Inferior parietal cortex (tissue), 1 donor: Measurements from ENCODE around the gene DUSP8.
"Not testable (repeated sequence)": the region's sequence is repeated elsewhere in the genome, so short reads cannot be mapped to it uniquely, and the experiment has no call there.

ENCODE experiments used
- DNase-seq: peaks from one replicate; pipeline ENCODE4 v3.0.0-alpha.2; 2016; ENCODE audit errors: extremely low spot score

The DUSP8 gene

DNA sequence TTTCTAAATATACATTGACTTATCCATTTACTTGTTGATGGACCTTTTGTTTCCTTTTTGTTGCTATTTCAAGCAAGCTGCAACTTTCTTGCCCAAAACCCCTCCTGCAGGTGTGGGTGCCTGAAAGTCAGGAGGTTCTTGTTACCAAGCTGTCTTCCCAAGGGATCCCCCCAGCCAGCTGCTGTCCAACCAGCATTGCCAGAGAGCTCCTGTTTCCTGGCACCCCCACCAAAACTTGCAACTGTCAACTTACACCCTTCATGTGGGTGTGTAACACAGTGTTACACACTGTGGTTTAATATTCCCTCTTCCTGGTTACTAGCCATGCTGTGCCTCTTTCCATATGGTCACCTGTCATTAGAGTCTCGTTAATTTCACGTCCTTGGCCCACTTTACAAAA is 14.6 kb upstream of the DUSP8 start:
- no peak for DNase-seq

DNA sequence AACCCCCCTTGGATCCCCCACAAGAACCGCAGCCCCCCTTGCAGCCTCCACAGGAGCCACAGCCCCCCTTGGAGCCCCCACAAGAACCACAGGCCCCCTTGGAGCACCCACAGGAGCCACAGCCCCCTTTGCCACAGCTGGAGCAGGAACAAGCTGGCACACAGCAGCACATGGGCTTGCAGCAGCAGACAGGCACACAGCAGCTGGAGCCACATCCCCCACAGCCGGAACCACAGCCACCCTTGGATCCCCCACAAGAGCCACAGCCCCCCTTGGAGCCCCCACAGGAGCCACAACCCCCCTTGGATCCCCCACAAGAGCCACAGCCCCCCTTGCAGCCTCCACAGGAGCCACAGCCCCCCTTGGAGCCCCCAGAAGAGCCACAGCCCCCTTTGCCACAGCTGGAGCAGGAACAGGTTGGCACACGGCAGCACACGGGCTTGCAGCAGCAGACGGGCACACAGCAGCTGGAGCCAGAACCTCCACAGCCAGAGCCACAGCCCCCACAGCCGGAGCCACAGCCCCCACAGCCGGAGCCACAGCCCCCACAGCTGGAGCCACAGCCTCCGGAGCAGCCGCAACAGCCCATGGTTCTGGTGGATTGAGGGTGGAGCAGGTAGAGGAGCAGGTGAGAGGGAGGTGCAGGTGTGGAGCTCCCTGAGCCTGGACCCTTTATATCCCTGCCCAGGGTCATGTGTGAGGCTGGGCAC is 12.7 kb upstream of the DUSP8 start, which contains the start of gene KRTAP5-1:
Gene KRTAP5-1, minus strand, starts transcription at position 623 of the 710 bp plus-strand sequence. Its CDS starts 34 bp downstream, at position 589.
- not testable (repeated sequence) for DNase-seq

DNA sequence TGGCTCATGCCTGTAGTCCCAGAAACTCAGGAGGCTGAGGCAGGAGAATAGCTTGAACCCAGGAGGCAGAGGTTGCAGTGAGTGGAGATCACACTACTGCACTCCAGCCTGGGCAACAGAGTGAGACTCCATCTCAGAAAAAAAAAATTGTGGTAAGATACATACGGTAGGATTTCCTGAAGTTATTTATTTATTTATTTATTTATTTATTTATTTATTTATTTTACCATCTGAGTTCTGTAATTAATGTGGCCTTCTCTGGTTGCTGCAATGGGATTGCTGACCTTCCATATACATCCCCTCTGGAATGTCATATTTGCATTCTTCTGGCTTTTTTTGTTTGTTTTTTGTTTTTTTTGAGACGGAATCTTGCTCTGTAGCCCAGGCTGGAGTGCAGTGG is 10.8 kb upstream of the DUSP8 start:
- not testable (repeated sequence) for DNase-seq

DNA sequence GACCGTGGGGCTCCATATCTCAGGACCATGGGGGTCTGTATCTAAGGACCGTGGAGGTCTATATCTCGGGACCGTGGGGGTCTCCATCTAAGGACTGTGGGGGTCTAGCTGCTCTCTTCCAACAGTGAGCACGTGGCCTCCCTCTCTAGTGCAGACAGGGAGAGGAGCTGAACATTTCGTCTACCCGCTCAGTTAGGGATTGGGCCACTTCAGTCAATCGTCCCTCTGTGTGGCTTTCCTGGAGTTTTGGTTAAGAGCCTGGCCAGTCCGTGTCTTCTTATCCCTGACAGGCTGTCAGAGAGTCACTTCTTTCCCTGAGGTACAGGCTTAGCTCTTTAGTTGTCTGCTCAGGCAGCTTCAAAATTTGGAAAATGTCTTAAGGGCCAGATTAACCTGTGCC is 9.9 kb upstream of the DUSP8 start:
- no peak for DNase-seq

DNA sequence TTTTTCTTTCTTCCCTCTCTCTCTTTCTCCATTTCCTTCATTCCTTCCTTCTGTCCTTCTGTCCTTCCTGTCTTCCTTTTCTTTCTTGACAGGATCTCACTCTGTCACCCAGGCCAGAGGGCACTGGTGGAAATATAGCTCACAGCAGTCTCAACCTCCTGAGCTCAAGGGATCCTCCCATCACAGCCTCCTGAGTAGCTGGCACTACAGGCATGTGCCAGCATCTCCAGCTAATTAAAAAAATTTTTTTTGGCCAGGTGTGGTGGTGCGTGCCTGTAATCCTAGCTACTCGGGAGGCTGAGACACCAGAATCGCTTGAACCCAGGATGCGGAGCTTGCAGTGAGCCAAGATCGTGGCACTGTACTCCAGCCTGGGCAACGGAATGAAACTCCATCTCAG is 4.8 kb upstream of the DUSP8 start:
- no peak for DNase-seq

DNA sequence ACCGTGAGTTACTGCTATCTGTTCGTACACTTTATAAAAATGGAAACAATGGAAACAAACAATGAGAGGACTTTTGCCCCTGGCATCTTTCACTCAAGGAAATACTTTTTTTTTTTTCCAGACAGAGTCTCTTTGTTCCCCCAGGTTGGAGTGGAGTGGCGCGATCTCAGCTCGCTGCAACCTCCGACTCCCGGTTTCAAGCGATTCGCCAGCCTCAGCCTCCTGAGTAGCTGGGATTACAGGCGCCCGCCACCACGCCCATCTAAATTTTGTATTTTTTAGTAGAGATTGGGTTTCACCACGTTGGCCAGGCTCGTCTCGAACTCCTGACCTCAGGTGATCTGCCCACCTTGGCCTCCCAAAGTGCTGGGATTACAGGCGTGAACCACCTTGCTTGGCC is 3.7 kb upstream of the DUSP8 start:
- DNase-seq, result not testable (repeated sequence)

DNA sequence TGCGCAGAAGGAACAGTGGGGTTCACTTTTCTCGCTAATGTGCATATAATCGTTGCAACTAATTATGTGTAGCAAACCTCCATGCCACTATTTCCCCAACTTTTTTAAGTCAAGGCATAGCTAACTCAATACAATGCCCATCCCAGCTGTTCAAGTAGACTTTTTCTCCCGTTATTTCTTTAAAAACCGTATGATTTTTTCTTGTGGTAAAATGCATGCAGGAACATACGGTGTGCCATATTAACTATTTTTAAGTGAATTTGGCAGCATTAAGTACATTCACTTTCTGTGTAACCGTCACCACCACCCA is 2.8 kb upstream of the DUSP8 start:
- DNase-seq, result peak; percentile 67

DNA sequence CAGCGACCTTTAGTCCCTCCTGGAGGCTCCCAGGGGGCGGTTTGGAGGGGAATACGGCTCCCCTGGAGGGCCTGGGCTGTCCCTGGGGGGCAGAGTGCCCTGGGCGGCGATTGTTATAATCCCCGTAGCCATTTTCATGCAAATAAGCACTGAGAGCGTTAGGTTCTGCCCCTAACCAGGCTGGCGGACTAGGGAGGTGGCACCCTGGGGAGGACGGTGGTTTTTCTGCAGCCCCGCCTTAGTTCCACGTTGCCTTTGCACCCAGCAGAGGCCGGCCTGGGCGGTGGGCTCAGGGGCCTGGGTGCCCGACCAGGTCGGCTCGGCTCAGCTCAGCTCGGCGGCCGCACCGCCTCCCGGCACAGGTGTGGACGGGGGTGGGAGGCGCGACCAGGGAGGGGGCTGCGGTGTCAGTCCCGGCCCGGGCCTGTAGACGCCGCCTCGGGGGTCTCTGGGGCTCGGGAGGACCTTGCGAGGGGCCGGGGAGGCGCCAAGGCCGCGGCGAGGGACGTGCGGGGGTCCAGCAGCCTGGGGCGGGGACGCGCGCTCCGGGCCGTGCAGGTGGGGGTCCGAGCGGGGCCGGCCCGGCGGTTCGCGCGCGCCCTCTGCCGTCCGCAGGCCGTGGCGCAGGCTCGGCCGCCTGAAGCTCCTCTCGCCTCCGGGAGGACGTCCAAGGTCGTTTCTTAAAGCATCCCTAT is 2.3 kb upstream of the DUSP8 start:
- no peak for DNase-seq

DNA sequence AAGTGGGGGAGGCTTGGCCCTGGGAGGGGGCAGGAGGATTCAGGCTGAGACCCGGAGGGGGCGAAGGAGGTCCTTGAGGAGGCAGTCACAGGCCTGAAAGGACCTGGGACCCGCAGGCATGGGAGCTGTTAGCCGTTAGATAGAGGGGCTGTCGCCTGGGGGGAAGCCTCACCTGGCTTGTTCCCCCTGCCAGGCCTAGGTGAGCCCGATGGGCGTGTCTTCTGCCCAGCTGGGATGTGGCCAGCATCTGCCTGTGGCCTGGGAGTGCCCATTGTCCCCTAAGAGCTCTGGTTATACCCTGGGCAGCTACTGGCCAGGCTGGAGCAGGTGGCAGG is 1.8 kb upstream of the DUSP8 start:
- DNase-seq, result no peak

DNA sequence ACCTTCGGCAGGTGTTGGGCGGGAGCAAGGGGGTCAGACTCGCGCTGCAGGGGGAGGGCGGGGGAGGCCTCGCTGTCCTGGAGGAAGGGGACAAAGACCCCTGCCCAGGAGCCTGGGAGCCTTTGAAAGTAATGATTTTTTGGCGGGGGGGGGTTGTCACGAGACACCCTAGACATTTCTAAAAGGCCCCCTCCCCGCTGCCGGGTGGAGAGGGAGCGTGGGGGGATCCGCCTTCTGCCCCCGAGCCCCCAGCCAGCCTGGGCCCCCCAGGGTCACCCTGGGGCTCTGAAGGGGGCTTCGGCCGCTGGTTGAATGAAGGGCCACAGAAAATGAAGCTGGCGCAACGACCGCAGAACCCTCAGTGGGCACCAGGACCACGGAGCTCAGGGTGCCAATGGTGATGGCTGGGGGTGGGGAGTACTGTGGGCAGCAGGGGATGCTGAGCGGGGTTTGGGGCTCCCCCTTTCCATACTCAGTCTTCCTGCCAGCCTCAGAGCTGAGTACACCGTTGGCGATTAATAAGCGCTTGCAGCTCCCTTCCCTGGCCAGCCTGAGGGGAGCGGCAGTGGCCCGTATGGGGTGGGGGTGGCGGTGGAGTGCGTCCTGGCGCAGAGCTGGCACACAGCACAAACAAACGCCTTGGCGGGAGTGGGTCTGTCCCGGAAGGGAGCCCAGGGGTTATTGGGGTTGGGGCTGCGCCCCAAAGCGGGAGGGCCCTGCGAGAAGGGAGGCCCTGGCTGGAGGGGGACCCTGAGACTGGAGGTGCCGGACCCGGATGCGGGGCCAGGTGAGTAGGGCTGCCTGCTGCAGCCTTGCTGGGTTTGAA is 1.2 kb upstream of the DUSP8 start:
- no peak for DNase-seq

DNA sequence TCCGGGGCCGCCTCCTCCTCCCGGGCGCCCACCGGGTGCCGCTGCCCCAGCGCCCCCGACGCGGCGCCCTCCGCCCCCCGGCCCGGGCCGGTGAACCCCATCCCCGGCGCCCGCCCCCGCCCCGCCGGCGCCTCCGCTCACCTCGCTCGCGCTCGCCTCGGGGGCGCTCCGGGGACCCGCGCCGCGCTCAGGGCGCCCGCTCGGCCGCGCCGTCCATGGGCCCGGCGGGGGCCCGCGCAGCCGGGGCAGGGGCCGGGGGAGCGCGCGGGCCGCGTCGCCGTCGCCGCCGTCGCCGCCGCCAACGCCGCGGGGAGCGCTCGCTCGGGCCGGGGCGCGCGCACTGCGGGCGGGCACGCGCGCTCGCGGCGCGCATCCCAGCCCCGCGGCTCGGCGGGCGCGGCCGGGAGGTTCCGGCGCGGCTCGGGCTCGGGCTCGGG is 293 bp downstream of the DUSP8 start:
- no peak for DNase-seq

DNA sequence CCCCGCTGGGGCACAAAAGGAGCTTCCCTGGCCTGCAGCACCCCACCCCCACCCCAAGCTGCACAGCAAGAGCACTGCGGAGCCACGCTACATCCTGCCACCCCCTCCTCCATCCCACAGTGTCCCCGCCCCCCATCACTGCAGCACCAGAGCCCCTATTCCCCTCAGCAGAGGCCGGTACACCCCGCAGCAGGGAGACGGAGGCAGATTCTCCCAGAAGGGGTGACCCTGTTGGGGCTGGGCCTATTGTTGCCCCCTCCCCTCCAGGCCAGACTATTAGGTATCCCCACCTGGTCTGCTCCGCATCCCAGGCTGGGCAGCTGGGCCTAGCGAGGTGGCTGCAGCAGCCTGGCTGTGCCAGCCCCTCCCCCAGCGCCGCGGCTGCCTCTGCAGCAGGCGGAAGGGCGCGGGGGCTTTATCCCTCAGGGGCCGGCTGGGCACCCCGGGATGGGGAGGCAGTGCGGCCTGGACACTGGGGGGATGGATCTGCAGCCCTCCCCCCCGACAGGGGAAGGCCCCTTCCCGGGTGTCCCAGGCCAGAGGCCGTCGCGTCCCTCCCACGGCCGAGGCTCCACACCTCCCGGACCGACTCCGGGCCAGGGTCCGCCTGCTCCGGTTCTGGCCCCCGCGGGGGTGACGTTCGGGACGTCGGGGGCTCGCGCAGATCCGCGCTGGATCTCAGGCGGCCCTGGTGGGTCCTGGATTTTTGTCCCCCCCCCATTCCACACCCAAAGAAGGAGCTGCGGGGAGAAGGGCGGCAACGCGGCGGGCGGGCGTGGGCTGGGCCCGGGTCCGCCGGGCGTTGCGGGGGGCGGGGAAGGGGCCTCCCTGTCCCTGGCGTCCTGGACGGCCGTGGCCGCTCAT is 943 bp downstream of the DUSP8 start:
- no peak for DNase-seq

DNA sequence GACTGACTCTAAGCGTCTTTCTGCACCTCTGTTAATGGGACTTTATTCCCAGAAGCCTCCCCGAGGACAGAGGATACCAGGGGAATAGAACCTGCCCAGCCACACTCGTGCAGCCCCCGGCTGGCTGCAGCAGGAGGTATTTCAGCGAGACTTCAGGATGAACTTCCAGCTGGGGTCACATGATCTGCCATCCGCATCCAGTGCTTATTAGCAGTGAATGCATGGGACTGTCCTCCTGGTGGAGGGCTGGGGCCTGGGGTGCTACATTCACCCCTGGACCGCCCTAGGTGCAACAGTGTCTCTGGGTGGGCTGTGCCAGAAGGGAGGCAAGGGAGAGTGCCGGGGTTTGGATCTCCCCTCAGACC is 1.6 kb downstream of the DUSP8 start:
- no peak for DNase-seq

DNA sequence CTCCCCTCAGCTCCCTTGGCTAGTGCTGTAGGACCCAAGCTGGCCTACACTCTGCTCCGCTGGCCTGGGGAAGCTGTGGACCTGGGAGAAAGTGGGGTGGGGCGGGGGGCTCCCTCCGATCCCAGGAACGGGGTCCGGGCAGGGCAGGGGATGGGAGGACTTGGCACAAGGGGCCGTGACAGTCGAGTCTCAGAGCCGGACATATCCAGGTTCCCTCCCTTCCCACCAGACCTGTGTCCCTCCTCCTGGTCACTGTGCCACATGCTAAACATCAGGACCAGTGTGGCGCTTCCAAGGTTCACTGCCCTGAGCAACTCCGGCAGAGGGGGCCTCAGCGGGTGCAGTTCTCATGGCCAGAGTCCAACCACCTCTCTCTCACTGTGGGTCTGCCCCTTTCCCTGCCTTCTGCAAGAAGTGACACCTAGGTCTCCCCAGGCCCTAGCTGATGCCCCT is 2.0 kb downstream of the DUSP8 start:
- DNase-seq, result no peak

DNA sequence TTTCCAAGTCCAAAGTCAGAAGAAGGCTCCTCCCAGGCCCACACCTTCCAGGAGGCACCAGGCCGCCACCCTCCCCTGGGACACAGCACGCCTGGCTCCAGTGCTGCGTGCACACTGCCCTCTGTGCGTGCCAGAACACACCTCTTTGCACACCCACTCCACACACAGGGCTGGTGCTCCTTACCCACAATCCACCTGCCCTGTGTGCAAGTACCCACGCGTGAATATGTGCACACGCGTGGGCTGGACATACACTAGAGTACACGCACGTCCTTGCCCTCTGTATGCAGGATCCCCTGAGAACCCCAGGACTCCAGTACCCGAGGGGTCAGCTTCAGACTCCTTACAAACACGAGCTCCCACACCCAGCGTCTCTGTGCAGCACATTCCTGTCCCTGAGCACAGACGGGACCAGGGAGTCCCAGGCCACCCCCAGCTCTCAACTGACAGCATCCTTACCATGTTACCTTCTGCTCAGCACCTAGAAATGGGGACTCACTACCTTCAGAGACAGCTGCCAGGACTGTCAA is 2.8 kb downstream of the DUSP8 start:
- DNase-seq, result no peak

DNA sequence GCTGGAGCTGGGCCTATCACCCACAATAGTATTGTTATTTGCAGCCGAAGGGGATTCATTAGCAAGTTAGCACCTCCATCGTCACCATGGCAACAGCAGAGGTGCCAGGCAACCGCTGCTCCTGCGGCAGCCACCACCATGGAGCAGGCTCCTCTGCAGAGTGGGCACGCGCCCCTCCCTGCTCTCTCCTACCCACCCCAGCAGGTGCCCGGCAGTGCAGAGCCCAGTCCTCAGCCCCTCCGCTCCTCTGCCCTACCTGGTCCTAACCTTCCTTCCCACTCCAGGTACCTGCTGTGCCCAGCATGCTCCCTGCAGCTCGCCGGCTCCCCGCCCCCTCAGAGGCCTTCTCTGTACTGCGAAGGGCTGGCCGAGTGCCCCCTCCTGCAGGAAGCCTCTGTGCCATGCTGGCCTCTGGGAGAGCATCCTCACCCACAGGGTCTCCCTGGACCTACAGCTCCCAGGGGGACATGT is 3.6 kb downstream of the DUSP8 start:
- no peak for DNase-seq

DNA sequence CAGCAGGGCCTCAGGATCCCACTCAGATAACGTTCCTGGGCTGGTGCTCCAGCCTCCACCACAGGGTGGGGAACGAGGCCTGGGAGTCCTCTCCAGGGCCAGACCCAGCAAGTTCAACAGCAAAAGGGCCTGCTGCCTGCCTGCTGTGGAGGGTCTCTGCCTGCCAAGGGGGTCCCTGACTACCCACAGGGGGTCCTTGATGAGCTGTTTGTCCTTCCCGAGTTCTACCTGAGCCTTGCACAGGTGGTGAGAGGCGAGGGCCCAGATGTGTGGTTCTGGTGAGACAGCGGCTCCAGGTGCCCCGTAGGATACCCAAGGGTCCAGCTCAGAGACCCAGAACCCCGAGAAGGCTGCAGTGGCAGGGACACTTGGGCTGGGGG is 4.4 kb downstream of the DUSP8 start:
- DNase-seq, result no peak

DNA sequence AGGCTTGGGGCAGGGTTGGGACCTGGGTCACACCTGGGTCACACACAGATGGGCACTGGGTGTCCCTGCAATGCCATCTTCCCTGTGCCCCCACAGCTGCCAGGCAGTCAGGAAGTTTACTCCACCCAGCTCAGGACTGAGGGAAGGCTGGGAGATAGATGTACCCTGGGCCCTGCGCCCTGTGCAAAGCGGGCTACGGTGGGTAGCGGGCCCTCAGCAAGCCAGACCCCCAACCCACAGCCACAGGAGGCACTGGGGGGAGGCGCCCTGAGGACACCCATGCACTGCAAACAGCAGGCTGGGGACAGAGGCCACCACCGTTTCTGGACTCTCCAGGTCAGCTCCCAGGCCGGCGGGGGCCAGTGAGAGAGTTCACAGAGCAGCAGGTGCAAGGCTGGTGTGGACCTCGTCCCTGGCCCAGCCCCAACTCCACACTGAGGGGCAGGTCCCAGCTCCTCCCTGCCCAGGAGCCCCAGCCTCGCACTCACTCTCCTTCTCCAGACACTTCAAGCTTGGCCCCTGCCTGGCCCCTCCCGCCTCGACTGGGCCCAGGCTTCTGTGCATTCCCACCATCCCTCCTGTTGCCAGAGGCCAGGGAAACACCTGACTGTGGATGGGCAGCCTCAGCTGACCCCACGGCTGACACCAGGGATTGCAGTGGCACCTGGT is 4.9 kb downstream of the DUSP8 start:
- DNase-seq, result no peak

DNA sequence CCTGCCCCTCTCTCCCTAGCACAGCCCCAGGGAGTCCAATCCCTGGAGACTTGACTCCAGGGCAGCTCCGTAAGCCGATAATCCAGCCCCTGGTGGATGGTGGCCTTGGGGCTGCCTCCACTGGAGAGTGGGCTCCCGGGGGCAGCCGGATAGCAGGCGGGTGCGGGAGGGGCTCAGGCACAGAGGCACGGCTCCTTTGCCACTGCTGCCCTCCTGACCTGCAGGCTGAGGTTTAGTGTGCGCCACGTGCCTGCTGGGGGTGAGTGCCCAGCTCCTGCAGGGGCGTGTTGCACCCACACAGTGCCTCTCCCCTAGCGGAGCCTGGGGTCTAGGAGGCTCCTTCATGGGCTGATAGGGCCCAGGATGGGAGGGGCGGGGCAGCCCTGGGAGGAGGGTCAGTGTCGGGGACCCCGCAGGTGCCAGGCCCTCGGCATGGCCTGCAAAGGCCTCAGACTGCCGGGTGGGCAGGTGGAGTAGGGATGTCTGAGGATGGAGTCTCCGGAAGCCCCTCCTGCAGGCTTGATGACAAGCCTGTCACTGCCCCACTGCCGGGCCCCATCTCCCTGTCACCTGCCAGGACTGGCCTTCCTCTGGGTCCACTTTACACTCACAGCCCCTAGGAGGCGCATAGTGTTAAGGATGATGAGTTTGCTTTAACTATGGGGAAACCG is 5.6 kb downstream of the DUSP8 start:
- DNase-seq, result no peak

DNA sequence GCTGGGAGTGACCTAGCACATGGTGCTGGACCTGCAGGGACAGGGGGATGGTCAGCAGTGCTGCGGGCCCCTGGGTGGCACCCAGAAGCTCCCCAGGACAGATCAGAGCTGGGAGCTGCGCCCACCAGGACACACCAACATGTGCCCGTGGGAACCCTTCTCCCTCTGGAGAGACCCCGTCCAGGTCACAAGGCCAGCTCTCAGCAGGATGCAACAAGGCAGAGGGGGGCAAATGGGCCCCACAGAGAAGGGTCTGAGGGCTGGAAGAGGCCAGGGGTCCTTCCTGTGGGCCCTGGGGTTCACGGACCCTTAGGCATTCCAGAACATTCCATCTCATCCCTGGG is 6.2 kb downstream of the DUSP8 start:
- no peak for DNase-seq
